ENCODE measurements around the gene ZNF836. TPM values are rescaled to one million over a fixed set of nuclear protein-coding genes. Genes with fewer than 3 reads are reported as not detected.

The ZNF836 gene
- total and polyA plus RNA-seq, 2 donors (not counting 3 experiments of a cell fraction or from before 2014, with no cell fraction given), result 2.1 to 9.3 TPM

GRCh38 chr19:52200044-52200443 is 28.6 kb upstream of the ZNF836 start:
- H2AFZ ChIP-seq (ENCODE audit: low read depth, low read length), result no peak overlapping the region
- no peaks in the 10 kb centered on the region for H3K9me3 ChIP-seq (replicated peaks; ENCODE audit: control insufficient read depth, insufficient read depth, low read length)
- TF ChIP-seq POLR2A (IDR thresholded peaks at IDR 0.05; ENCODE audit: low read depth, low read length) (no peak), GATA2 (IDR thresholded peaks at IDR 0.05; ENCODE audit: insufficient read depth, insufficient read length, low read depth, low read length) (no peak), CTCF (IDR thresholded peaks at IDR 0.05; ENCODE audit: extremely low read depth in 1 of 2, insufficient read depth in 1 of 2, low read depth in 1 of 2, low read length in 2 of 2) (no peak), MYC (IDR thresholded peaks at IDR 0.05; ENCODE audit: low read depth, low read length) (no peak), FOS (IDR thresholded peaks at IDR 0.05; ENCODE audit: borderline replicate concordance, insufficient read depth, low read length) (no peak)
- TF ChIP-seq, protein P1, sequence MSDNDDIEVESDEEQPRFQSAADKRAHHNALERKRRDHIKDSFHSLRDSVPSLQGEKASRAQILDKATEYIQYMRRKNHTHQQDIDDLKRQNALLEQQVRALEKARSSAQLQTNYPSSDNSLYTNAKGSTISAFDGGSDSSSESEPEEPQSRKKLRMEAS (IDR thresholded peaks at IDR 0.05; ENCODE audit: insufficient read depth, insufficient read length), result no peak
- CTCF ChIA-PET, result interaction anchor here (1.2 to 1.5 kb wide), 2 partner anchors 29 to 37 kb away, joined by 3 read pairs; partner anchors contain the start of gene ZNF836
- no peaks in the 10 kb centered on the region for H3K27me3 ChIP-seq (ENCODE audit: control insufficient read depth in 2 of 2, insufficient read depth in 2 of 2, low read length in 2 of 2)
- H3K4me2 ChIP-seq (ENCODE audit: insufficient read depth, low read length), result no peak overlapping the region
- POLR2A ChIA-PET, result interaction anchor here (2.4 kb wide), 1 partner anchor 10 kb away, joined by 20 read pairs; the partner anchor contains the start of gene PPP2R1A
- no TSS peak for BruUV-seq (replicated peaks)
- H3K9me1 ChIP-seq (replicated peaks; ENCODE audit: control insufficient read depth, extremely low read depth, insufficient read depth, low read length), result no peaks in the 10 kb centered on the region
- FAIRE-seq, result peak; percentile 58
- peak; percentile 31 for DNase-seq (ENCODE audit: low read depth, low spot score)
- H4K20me1 ChIP-seq (replicated peaks; ENCODE audit: control insufficient read depth, extremely low read depth, insufficient read depth, low read length), result no peaks in the 10 kb centered on the region
- H3K4me3 ChIP-seq (replicated peaks in 1 of 3; ENCODE audit: insufficient read depth in 1 of 3, low read depth in 1 of 3, low read length in 3 of 3), result no peak overlapping the region
- dilution Hi-C loops (cut with MboI; ENCODE audit: extremely low pct_ligation_motif_present, low sequenced_read_pairs) (no loop called here), intact Hi-C loops (cut with micrococcal nuclease) (no loop called here)
- peaks cover 88% of the 10 kb centered on the region for H3K79me2 ChIP-seq (ENCODE audit: control insufficient read depth, insufficient read depth, low read length)
- H3K9ac ChIP-seq (replicated peaks; ENCODE audit: extremely low read depth, insufficient read depth, low read length), result no peak overlapping the region
- peaks cover 5% of the 10 kb centered on the region for H3K4me1 ChIP-seq (ENCODE audit: control insufficient read depth, extremely low read depth, insufficient read depth, low read length)
- H3K27ac ChIP-seq (ENCODE audit: insufficient read depth, low read depth, low read length), result peak overlapping the region; percentile 34
- H3K36me3 ChIP-seq (ENCODE audit: control insufficient read depth in 2 of 2, extremely low read depth in 1 of 2, insufficient read depth in 2 of 2, low read length in 2 of 2), result peaks cover 29 to 46% of the 10 kb centered on the region in 2 experiments

Measured in endothelial cell of umbilical vein (primary cell).